Gastroesophageal sphincter (tissue), 4 donors: ENCODE results near the gene CBX8. TPM values are rescaled to one million over a fixed set of nuclear protein-coding genes. Genes with fewer than 3 reads are reported as not detected.

Experiments
- ATAC-seq: fragments of 150-250 bp; one replicate; pipeline ENCODE4 v1.9.1; 2016; ENCODE audit warnings: mild to moderate bottlenecking, moderate library complexity
- H3K27ac ChIP-seq, 4 donors: fragments of 200-600 bp; sonication (generic) in 3 of 4; 1 replicate in 3 of 4; 2 replicates in 1 of 4; pipeline ENCODE4 v1.5.1; 2016 to 2019
- H3K27me3 ChIP-seq: fragments of 200-600 bp; sonication (generic); one replicate; pipeline ENCODE4 v1.5.1; 2019
- H3K36me3 ChIP-seq, 2 donors: fragments of 200-600 bp; sonication (generic); one replicate each; pipeline ENCODE4 v1.5.1; 2019; ENCODE audit warnings: control low read depth in 1 of 2
- H3K4me1 ChIP-seq, 3 donors: fragments of 200-600 bp; sonication (generic); 1 replicate in 2 of 3; 2 replicates in 1 of 3; pipeline ENCODE4 v1.5.1; 2016 to 2019; ENCODE audit warnings: control low read depth in 2 of 3
- H3K4me3 ChIP-seq, 2 donors: fragments of 200-600 bp; sonication (generic); one replicate each; pipeline ENCODE4 v1.5.1; 2019; ENCODE audit warnings: mild to moderate bottlenecking in 1 of 2, moderate library complexity in 1 of 2
- H3K9me3 ChIP-seq, 3 donors: fragments of 200-600 bp; sonication (generic); one replicate each; pipeline ENCODE4 v1.5.1; 2017 to 2019; ENCODE audit warnings: control low read depth in 2 of 3
- CTCF ChIP-seq, 4 experiments: fragments of 200-600 bp in 2 of 4; fragments of 450-650 bp in 2 of 4; sonication (generic) in 1 of 4; IDR thresholded peaks; one replicate each; pipeline ENCODE4 v1.5.1; 2017 to 2019; ENCODE audit warnings: antibody characterized with exemption in 4 of 4, mild to moderate bottlenecking in 2 of 4, moderate library complexity in 2 of 4
- EP300 ChIP-seq: sonication (generic); formaldehyde crosslinking; IDR thresholded peaks from one replicate; pipeline ENCODE4 v1.6.1; 2017; ENCODE audit warnings: antibody characterized with exemption, mild to moderate bottlenecking
- POLR2A ChIP-seq, 2 donors: fragments of 450-650 bp; IDR thresholded peaks; one replicate each; pipeline ENCODE4 v1.6.1; 2017; ENCODE audit warnings: antibody characterized with exemption in 2 of 2, mild to moderate bottlenecking in 2 of 2, moderate library complexity in 1 of 2
- POLR2AphosphoS5 ChIP-seq: sonication (generic); formaldehyde crosslinking; IDR thresholded peaks from one replicate; pipeline ENCODE4 v1.6.1; 2017; ENCODE audit warnings: antibody characterized with exemption
- WGBS, 2 donors: methylation state at CpG; one replicate each; pipeline ENCODE4 v1.1.5; 2018; ENCODE audit warnings: low coverage in 1 of 2; 5-methylcytosine and 5-hydroxymethylcytosine counted together
- total RNA-seq, 4 donors: library from RNA; depleted of rRNA; stranded (reverse); fragments of >200 nt; gene quantifications; one replicate each; pipeline ENCODE4 v1.1.0, GENCODE V29; 2016

Gene CBX8
- total RNA-seq, 4 donors from 2014 or later, result 0.40 to 10.6 (median 3.9) TPM

DNA sequence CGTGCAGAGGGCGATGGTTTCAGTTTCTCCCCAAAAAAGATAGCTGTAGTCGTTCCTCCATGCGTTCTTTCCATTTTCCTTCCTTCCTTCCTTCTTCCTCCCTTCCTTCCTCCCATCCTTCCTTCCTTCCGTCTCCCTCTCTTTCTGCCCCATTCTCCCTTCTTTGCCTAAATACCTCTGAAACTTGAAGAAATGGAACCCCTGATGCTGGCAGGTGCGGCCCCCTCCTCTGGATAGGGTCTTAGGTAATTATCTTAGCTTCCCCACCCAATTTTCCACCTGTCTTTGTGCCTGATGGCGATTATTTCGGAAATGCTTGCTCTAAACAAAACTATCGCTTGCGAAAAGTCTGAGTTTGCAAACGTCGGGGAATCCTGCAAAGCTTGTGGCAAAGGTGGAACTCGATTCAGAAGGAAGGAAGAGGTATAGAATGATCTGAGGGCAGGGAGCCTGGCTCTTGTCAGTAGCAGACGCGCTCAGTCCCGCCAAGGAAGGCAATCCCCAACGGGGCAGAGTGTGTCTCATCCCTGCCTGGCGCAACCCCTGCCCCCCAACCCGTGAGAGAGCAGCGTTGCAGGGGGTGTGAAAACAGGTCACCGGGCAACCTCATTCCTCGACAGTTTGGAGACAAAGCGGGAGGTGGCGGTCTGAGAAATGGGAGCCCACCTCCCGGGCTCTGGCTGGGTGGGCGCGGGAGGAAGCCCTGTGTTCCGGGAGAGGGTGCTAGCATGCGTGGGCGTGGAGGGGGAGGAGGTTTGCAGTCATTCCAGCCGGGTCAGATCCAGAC lies 2.9 kb upstream of the CBX8 start:
- peaks cover 0 to 6% of the 10 kb centered on the region in 2 donors for H3K36me3 ChIP-seq
- peaks cover 79% of the 10 kb centered on the region for H3K27me3 ChIP-seq
- H3K4me1 ChIP-seq, result peaks cover 0 to 87% (median 31%) of the 10 kb centered on the region in 3 donors
- ATAC-seq, result no peak
- no peak overlapping the region for H3K4me3 ChIP-seq
- WGBS, 2 donors, result 4 to 9% methylated on average over 9 to 25 of the region's 31 CpGs
- H3K27ac ChIP-seq, result no peak overlapping the region
- TF ChIP-seq POLR2A (IDR thresholded peaks at IDR 0.05) (no peak), CTCF (IDR thresholded peaks at IDR 0.05) (no peak), POLR2AphosphoS5 (no peak), EP300 (no peak)
- H3K9me3 ChIP-seq, result no peaks in the 10 kb centered on the region

- Histone ChIP-seq H3K27ac (no peak overlapping the region), H3K27me3 (peaks cover 79% of the 10 kb centered on the region), H3K9me3 (no peaks in the 10 kb centered on the region), H3K4me1 (peaks cover 0 to 87% (median 31%) of the 10 kb centered on the region in 3 donors), H3K4me3 (no peak overlapping the region), H3K36me3 (peaks cover 0 to 10% of the 10 kb centered on the region in 2 donors)
- TF ChIP-seq POLR2A (IDR thresholded peaks at IDR 0.05) (no peak), EP300 (no peak), CTCF (IDR thresholded peaks at IDR 0.05) (no peak), POLR2AphosphoS5 (no peak)
- ATAC-seq, result no peak
- WGBS, 2 donors, result 3 to 33% methylated on average over 3 to 5 of the region's 23 CpGs
These were observed 2.3 kb upstream of the CBX8 start for GRCh38 chr17:79799174-79799537.

- Histone ChIP-seq H3K9me3 (no peaks in the 10 kb centered on the region), H3K27me3 (peaks cover 79% of the 10 kb centered on the region), H3K36me3 (peaks cover 0 to 10% of the 10 kb centered on the region in 2 donors), H3K4me3 (peak overlapping the region in 1 of 2 donors; percentile 82), H3K4me1 (peaks cover 0 to 87% (median 31%) of the 10 kb centered on the region in 3 donors), H3K27ac (peak overlapping the region in 1 of 4 donors; percentile 88)
- ATAC-seq, result no peak
- TF ChIP-seq CTCF (IDR thresholded peaks at IDR 0.05), result no peak
- no peak for TF ChIP-seq POLR2A (IDR thresholded peaks at IDR 0.05)
- no peak for TF ChIP-seq EP300
- TF ChIP-seq POLR2AphosphoS5, result no peak
- WGBS, 2 donors, result 0% methylated on average over 2 to 12 of the region's 70 CpGs
These were observed 1.7 kb upstream of the CBX8 start for GRCh38 chr17:79798299-79799173.

GRCh38 chr17:79797492-79798298 lies 818 bp upstream of the CBX8 start:
- Histone ChIP-seq H3K36me3 (peaks cover 0 to 10% of the 10 kb centered on the region in 2 donors), H3K4me1 (peaks cover 0 to 87% (median 33%) of the 10 kb centered on the region in 3 donors), H3K4me3 (peak overlapping the region; percentile 69 to 82), H3K27ac (peak overlapping the region; percentile 18 to 88 (median 86)), H3K9me3 (no peaks in the 10 kb centered on the region), H3K27me3 (peaks cover 79% of the 10 kb centered on the region)
- peak; percentile 1 for ATAC-seq
- TF ChIP-seq CTCF (IDR thresholded peaks at IDR 0.05), result no peak
- TF ChIP-seq EP300, result no peak
- TF ChIP-seq POLR2A (IDR thresholded peaks at IDR 0.05), result no peak
- no peak for TF ChIP-seq POLR2AphosphoS5
- WGBS, 2 donors, result no CpG with 5 or more reads among the region's 89 CpGs
